NB4 (cell line): ENCODE measurements around the gene NT5E.

Experiments used
- POLR2A ChIP-seq: IDR thresholded peaks from 2 replicates; pipeline ENCODE4 v1.6.1; 2011; ENCODE audit warnings: mild to moderate bottlenecking; ENCODE audit not compliant: insufficient read length; ENCODE audit errors: extremely low read depth
- TF ChIP-seq, protein P1 (sequence below): IDR thresholded peaks from one replicate; pipeline ENCODE4 v1.5.1; 2012; ENCODE audit warnings: low read depth, low read length

- TF ChIP-seq, protein P1, sequence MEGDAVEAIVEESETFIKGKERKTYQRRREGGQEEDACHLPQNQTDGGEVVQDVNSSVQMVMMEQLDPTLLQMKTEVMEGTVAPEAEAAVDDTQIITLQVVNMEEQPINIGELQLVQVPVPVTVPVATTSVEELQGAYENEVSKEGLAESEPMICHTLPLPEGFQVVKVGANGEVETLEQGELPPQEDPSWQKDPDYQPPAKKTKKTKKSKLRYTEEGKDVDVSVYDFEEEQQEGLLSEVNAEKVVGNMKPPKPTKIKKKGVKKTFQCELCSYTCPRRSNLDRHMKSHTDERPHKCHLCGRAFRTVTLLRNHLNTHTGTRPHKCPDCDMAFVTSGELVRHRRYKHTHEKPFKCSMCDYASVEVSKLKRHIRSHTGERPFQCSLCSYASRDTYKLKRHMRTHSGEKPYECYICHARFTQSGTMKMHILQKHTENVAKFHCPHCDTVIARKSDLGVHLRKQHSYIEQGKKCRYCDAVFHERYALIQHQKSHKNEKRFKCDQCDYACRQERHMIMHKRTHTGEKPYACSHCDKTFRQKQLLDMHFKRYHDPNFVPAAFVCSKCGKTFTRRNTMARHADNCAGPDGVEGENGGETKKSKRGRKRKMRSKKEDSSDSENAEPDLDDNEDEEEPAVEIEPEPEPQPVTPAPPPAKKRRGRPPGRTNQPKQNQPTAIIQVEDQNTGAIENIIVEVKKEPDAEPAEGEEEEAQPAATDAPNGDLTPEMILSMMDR: no peak
- no peak for TF ChIP-seq POLR2A
These were observed 13.9 kb downstream of the NT5E start for GRCh38 chr6:85463621-85464259.
